WI38 (cell line): ENCODE results near the gene SLC26A4.
A peak's percentile ranks its signal among the peaks of the same experiment; 100 is the strongest.

ENCODE experiments used
- H3K4me3 ChIP-seq: 2 replicates; pipeline ENCODE4 v1.5.1; 2011; ENCODE audit warnings: low read depth, mild to moderate bottlenecking, control low read depth, low read length
- TF ChIP-seq, protein P1 (sequence below): IDR thresholded peaks from 2 replicates; pipeline ENCODE4 v1.5.1; 2012; ENCODE audit warnings: low read depth, mild to moderate bottlenecking, control low read depth, low read length

SLC26A4 gene

GRCh38 chr7:107743567-107744344 is 83.1 kb downstream of the SLC26A4 start, which contains the start of gene CBLL1:
Gene CBLL1 (plus strand): TSS chr7:107744142. CDS start chr7:107744164, 22 bp downstream.
- TF ChIP-seq, protein P1, sequence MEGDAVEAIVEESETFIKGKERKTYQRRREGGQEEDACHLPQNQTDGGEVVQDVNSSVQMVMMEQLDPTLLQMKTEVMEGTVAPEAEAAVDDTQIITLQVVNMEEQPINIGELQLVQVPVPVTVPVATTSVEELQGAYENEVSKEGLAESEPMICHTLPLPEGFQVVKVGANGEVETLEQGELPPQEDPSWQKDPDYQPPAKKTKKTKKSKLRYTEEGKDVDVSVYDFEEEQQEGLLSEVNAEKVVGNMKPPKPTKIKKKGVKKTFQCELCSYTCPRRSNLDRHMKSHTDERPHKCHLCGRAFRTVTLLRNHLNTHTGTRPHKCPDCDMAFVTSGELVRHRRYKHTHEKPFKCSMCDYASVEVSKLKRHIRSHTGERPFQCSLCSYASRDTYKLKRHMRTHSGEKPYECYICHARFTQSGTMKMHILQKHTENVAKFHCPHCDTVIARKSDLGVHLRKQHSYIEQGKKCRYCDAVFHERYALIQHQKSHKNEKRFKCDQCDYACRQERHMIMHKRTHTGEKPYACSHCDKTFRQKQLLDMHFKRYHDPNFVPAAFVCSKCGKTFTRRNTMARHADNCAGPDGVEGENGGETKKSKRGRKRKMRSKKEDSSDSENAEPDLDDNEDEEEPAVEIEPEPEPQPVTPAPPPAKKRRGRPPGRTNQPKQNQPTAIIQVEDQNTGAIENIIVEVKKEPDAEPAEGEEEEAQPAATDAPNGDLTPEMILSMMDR, result peak; percentile 64
- H3K4me3 ChIP-seq, result peak within 1 kb of the TSS; percentile 93

GRCh38 chr7:107744345-107744750 is 83.7 kb downstream of the SLC26A4 start:
- TF ChIP-seq, protein P1, result no peak

DNA sequence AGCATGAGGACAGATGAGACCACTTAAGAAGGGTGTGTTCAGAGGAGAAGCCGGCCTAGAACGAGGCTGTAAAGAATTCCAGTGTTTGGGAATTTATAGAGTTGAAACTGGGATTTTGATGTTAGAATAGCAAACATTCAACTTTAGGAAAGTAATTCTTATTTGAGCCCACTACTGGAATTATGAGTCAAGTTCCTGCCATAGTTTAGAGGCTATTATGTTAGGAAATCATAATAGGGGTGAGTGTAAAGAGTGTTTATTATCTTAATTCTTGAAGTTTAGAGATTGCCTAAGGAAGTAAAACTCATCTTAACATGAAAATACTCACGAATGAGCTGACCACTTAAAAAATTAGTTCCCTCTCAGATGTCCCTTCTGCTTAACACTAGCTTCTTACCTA is 85.4 kb downstream of the SLC26A4 start:
- H3K4me3 ChIP-seq, result peak overlapping the region; percentile 93
- TF ChIP-seq, protein P1, result no peak

More at GRCh38 chr7:107744345-107744750, 83.7 kb downstream of the SLC26A4 start:
- peak overlapping the region; percentile 93 for H3K4me3 ChIP-seq

GRCh38 chr7:107751113-107751512 is 90.5 kb downstream of the SLC26A4 start:
- TF ChIP-seq, protein P1, result no peak
- no peak overlapping the region for H3K4me3 ChIP-seq

DNA sequence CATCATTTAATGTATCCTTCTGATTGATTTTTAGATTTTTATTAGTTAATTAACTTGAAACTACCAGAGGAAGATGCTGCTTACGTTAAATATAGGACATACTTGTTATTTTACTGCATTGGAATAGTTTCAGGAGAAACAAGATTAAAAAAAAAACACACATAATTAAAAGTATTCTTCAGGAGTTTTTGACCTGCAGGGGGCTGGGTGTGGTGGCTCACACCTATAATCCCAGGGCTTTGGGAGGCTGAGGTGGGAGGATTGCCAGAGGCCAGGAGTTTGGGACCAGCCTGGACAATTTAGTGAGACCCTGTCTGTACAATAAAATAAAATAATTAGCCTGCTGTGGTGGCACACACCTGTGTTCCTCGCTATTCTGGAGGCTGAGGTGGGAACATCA is 94.0 kb downstream of the SLC26A4 start:
- H3K4me3 ChIP-seq, result no peak overlapping the region
- TF ChIP-seq, protein P1, result no peak

- no peak overlapping the region for H3K4me3 ChIP-seq
- TF ChIP-seq, protein P1, result no peak
Measured at GRCh38 chr7:107758667-107759066, 98.0 kb downstream of the SLC26A4 start.

- H3K4me3 ChIP-seq, result no peak overlapping the region
- TF ChIP-seq, protein P1, result no peak
Measured at GRCh38 chr7:107767391-107767790, 106.8 kb downstream of the SLC26A4 start.
